Esophagus squamous epithelium (tissue), 5 donors: ENCODE measurements around the gene ERN2. TPM values are rescaled to one million over a fixed set of nuclear protein-coding genes. Genes with fewer than 3 reads are reported as not detected.
A peak's percentile ranks its signal among the peaks of the same experiment; 100 is the strongest.

ENCODE experiments used
- DNase-seq: peaks from one replicate; lab custom pipeline; 2025; lab: John Stamatoyannopoulos, UW
- H3K27ac ChIP-seq, 4 donors: fragments of 200-600 bp; sonication (generic); one replicate each; pipeline ENCODE4 v1.5.1; 2016 to 2019; ENCODE audit warnings: mild to moderate bottlenecking in 1 of 4
- H3K27me3 ChIP-seq, 4 donors: fragments of 200-600 bp; sonication (generic); 1 replicate in 3 of 4; 2 replicates in 1 of 4; pipeline versions ENCODE4 v1.5.1 to v1.6.0; 2017 to 2021; ENCODE audit warnings: antibody characterized with exemption in 1 of 4
- H3K36me3 ChIP-seq, 3 donors: fragments of 200-600 bp; sonication (generic); one replicate each; pipeline ENCODE4 v1.5.1; 2016 to 2019
- H3K4me1 ChIP-seq, 3 donors: fragments of 200-600 bp; sonication (generic); one replicate each; pipeline ENCODE4 v1.5.1; 2017 to 2019
- H3K4me3 ChIP-seq, 4 donors: fragments of 200-600 bp; sonication (generic); 1 replicate in 3 of 4; 2 replicates in 1 of 4; pipeline ENCODE4 v1.5.1; 2016 to 2019; ENCODE audit warnings: mild to moderate bottlenecking in 2 of 4, moderate library complexity in 1 of 4
- H3K9me3 ChIP-seq, 3 donors: fragments of 200-600 bp; sonication (generic); one replicate each; pipeline ENCODE4 v1.5.1; 2016 to 2019
- POLR2A ChIP-seq, 4 donors: fragments of 450-650 bp; IDR thresholded peaks; one replicate each; pipeline ENCODE4 v1.6.1; 2017; ENCODE audit warnings: antibody characterized with exemption in 4 of 4, mild to moderate bottlenecking in 4 of 4, moderate library complexity in 3 of 4
- WGBS, 2 donors: methylation state at CpG; one replicate each; pipeline ENCODE4 v1.1.5; 2018; 5-methylcytosine and 5-hydroxymethylcytosine counted together
- intact Hi-C: fragments of 100-400 bp; cut with DNase I; formaldehyde crosslinking; loops from one replicate; pipeline ENCODE4 v1.15.0; 2022
- total RNA-seq, 4 donors: library from RNA; depleted of rRNA; stranded (reverse); fragments of >200 nt; gene quantifications; one replicate each; pipeline ENCODE4 v1.1.0, GENCODE V29; 2016
- TF ChIP-seq, protein P1 (sequence below), 6 experiments: fragments of 450-650 bp in 4 of 6; fragments of 200-600 bp in 2 of 6; sonication (generic) in 2 of 6; IDR thresholded peaks; one replicate each; pipeline ENCODE4 v1.5.1; 2016 to 2019; ENCODE audit warnings: antibody characterized with exemption in 6 of 6, mild to moderate bottlenecking in 4 of 6, moderate library complexity in 4 of 6
- donor health status: DM: yes; HTN: yes; CAD: no.

ERN2 gene
- total RNA-seq, 4 donors from 2014 or later, result 0.11 to 4.2 (median 0.57) TPM; not detected in 1

DNA sequence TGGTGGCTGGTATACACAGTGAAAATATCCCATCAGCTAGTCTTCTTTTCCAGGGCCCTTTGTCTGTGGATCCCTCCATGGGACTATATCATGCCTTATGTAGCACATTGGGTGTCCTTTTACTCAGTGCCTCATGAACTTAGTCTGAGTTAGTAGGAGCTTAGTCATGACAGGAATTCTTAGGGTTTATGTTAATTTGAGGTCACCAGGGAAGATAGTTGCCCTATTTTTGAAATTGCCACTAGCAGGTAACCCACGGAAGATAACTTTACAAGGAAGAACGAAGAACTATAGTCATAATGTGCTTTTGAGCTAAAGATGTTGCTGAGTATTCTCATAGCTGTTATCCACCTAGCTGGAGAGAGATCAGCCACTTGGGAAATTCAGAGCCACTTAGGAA is 49.1 kb downstream of the ERN2 start:
- Histone ChIP-seq H3K4me3 (no peak overlapping the region), H3K27me3 (no peaks in the 10 kb centered on the region), H3K4me1 (no peaks in the 10 kb centered on the region), H3K9me3 (no peaks in the 10 kb centered on the region), H3K27ac (no peak overlapping the region), H3K36me3 (peaks cover 44 to 100% (median 51%) of the 10 kb centered on the region in 3 donors)
- 79 to 86% methylated on average over 2 of the region's 2 CpGs for WGBS, 2 donors
- intact Hi-C loops, result no loop called here
- no peak for TF ChIP-seq POLR2A (IDR thresholded peaks at IDR 0.05)
- TF ChIP-seq, protein P1, sequence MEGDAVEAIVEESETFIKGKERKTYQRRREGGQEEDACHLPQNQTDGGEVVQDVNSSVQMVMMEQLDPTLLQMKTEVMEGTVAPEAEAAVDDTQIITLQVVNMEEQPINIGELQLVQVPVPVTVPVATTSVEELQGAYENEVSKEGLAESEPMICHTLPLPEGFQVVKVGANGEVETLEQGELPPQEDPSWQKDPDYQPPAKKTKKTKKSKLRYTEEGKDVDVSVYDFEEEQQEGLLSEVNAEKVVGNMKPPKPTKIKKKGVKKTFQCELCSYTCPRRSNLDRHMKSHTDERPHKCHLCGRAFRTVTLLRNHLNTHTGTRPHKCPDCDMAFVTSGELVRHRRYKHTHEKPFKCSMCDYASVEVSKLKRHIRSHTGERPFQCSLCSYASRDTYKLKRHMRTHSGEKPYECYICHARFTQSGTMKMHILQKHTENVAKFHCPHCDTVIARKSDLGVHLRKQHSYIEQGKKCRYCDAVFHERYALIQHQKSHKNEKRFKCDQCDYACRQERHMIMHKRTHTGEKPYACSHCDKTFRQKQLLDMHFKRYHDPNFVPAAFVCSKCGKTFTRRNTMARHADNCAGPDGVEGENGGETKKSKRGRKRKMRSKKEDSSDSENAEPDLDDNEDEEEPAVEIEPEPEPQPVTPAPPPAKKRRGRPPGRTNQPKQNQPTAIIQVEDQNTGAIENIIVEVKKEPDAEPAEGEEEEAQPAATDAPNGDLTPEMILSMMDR (IDR thresholded peaks at IDR 0.05), result no peak
- DNase-seq, result no peak

- Histone ChIP-seq H3K4me3 (no peak overlapping the region), H3K27me3 (no peaks in the 10 kb centered on the region), H3K9me3 (no peaks in the 10 kb centered on the region), H3K27ac (no peak overlapping the region), H3K4me1 (no peaks in the 10 kb centered on the region), H3K36me3 (peaks cover 0 to 91% (median 0%) of the 10 kb centered on the region in 3 donors)
- no peak for DNase-seq
- intact Hi-C loops, result no loop called here
- WGBS, 2 donors, result 91% methylated on average over 4 of the region's 4 CpGs
- TF ChIP-seq, protein P1 (IDR thresholded peaks at IDR 0.05), result no peak
- TF ChIP-seq POLR2A (IDR thresholded peaks at IDR 0.05), result no peak
Observed at GRCh38 chr16:23651943-23652468, 61.0 kb downstream of the ERN2 start.

GRCh38 chr16:23650674-23651416 is 62.2 kb downstream of the ERN2 start:
- Histone ChIP-seq H3K4me3 (no peak overlapping the region), H3K27me3 (no peaks in the 10 kb centered on the region), H3K36me3 (peaks cover 0 to 93% (median 0%) of the 10 kb centered on the region in 3 donors), H3K4me1 (no peaks in the 10 kb centered on the region), H3K9me3 (no peaks in the 10 kb centered on the region), H3K27ac (no peak overlapping the region)
- 82 to 83% methylated on average over 4 of the region's 4 CpGs for WGBS, 2 donors
- DNase-seq, result no peak
- TF ChIP-seq, protein P1 (IDR thresholded peaks at IDR 0.05), result no peak
- no peak for TF ChIP-seq POLR2A (IDR thresholded peaks at IDR 0.05)
- intact Hi-C loops, result no loop called here

DNA sequence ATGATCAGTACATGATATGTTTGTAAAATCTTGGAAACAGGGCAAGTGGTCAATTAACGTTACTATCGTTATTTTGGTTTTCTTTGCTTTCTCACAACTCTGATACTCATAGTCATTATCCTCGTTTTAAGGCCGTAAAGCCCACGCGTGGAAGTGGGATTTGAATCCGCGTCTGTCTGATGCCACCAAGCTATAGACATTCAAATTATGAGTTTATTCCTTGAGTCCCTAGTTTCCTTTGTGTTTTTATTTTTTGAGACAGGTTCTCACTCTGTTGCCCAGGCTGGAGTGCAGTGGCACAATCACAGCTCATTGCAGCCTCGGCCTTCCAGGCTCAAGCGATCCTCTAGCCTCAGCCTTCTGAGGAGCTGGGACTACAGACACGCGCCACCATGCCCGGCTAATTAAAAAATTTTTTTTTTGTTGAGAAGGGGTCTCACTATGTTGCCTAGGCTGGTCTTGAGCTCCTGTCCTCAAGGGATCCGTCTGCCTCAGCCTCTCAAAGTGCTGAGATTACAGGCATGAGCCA is 70.7 kb downstream of the ERN2 start:
- peak overlapping the region; percentile 67 to 98 (median 88) for H3K4me3 ChIP-seq
- H3K27ac ChIP-seq, result peak overlapping the region in 3 of 4 donors; percentile 87 to 94 (median 92)
- no peak for DNase-seq
- TF ChIP-seq POLR2A (IDR thresholded peaks at IDR 0.05), result no peak
- TF ChIP-seq, protein P1 (IDR thresholded peaks at IDR 0.05), result no peak
- H3K4me1 ChIP-seq, result peaks cover 14 to 34% (median 18%) of the 10 kb centered on the region in 3 donors
- H3K9me3 ChIP-seq, result no peaks in the 10 kb centered on the region
- intact Hi-C loops, result no loop called here
- H3K27me3 ChIP-seq, result no peaks in the 10 kb centered on the region
- 72 to 77% methylated on average over 13 to 14 of the region's 14 CpGs for WGBS, 2 donors
- H3K36me3 ChIP-seq, result peaks cover 6 to 59% (median 7%) of the 10 kb centered on the region in 3 donors
